Activated T-helper 2 cell treated with anti-CD3 and anti-CD28 coated beads, Interferon-gamma antibody, Interleukin-2, Interleukin-4, amounts not matched to agents 10 μg/mL and 5 μg/mL and 100 μg/mL, durations not matched to agents 14 hours and 24 hours and 36 hours (primary cell): ENCODE data around the gene PHF1. TPM values are rescaled to one million over a fixed set of nuclear protein-coding genes. Genes with fewer than 3 reads are reported as not detected.

Experiments used
- DNase-seq: peaks from one replicate; pipeline ENCODE4 v3.0.0; 2021; ENCODE audit warnings: low spot score
- H3K27ac Mint-ChIP-seq: one replicate; pipeline ENCODE4 v1.8.0; 2021; ENCODE audit warnings: mixed read lengths
- H3K27me3 Mint-ChIP-seq: one replicate; pipeline ENCODE4 v1.8.0; 2021; ENCODE audit warnings: low read depth, mixed read lengths
- H3K36me3 Mint-ChIP-seq: one replicate; pipeline ENCODE4 v1.8.0; 2021; ENCODE audit warnings: low read depth, mixed read lengths
- H3K4me1 Mint-ChIP-seq: one replicate; pipeline ENCODE4 v1.8.0; 2021; ENCODE audit warnings: low read depth, mixed read lengths
- H3K4me3 Mint-ChIP-seq: one replicate; pipeline ENCODE4 v1.8.0; 2021; ENCODE audit warnings: low read depth, mild to moderate bottlenecking, moderate library complexity, mixed read lengths
- H3K9me3 Mint-ChIP-seq: one replicate; pipeline ENCODE4 v1.8.0; 2021; ENCODE audit warnings: mixed read lengths
- intact Hi-C: fragments of 100-400 bp; cut with micrococcal nuclease; formaldehyde crosslinking; loops from one replicate; pipeline ENCODE4 v1.15.1; 2023
- total RNA-seq: library from RNA; stranded (reverse); gene quantifications from 2 replicates; pipeline ENCODE4 v1.2.3, GENCODE V29; 2022

The PHF1 gene
- total RNA-seq, 1 donor from 2014 or later = 39.1 TPM

DNA sequence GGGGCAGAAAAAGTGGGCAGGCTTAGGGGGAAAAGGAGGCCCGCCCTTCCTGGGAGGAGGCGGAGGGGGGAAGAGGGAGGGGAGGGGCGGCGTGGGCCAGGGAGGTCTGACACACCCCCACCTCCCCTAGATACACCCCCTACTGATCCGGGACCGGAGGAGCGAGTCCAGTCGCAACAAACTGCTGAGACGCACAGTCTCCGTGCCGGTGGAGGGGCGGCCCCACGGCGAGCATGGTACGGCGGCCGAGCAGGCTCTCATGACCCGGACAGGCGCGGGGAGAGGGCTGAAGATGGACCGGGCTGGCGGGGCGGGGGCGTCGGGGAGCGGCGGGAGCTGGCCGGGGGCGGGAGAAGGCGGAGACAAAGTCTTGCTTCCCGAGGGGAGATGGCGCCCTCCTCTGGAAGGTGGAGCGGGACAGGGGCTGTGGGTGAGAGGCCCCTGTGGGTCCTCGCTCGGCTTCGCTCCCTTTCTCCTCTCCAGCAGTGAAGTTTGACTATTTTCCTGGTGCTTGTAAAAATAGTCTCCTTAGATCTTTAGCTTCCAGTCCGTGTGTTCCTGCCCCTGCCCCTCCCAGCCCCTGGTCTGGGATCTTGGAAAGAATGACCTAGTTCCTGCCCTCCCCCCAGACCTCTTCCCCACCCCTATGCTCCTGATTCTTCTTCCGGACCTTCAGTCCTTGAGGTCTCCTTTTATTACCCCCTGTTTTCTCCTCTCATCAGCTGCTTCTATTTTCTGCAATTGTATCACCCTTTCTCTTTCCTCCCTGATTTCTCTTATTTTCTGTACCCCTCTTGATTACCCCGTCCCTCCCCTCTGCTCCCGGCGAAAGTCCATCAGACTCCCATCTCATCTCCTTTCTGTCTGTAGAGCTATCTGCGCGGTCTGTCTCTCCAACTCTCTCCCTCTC is 15.1 kb downstream of the PHF1 start:
- intact Hi-C loops = loop anchor here (1.0 to 10.0 kb wide), 4 partner anchors 16 to 151 kb away; partner anchors contain the start of genes B3GALT4, KIFC1, RPS18 and VPS52
- Mint-ChIP-seq H3K27ac (peak overlapping the region; percentile 90), H3K36me3 (peaks cover 28% of the 10 kb centered on the region), H3K27me3 (no peaks in the 10 kb centered on the region), H3K4me3 (peak overlapping the region; percentile 88), H3K4me1 (peaks cover 77% of the 10 kb centered on the region), H3K9me3 (no peaks in the 10 kb centered on the region)
- peak; percentile 73 for DNase-seq

DNA sequence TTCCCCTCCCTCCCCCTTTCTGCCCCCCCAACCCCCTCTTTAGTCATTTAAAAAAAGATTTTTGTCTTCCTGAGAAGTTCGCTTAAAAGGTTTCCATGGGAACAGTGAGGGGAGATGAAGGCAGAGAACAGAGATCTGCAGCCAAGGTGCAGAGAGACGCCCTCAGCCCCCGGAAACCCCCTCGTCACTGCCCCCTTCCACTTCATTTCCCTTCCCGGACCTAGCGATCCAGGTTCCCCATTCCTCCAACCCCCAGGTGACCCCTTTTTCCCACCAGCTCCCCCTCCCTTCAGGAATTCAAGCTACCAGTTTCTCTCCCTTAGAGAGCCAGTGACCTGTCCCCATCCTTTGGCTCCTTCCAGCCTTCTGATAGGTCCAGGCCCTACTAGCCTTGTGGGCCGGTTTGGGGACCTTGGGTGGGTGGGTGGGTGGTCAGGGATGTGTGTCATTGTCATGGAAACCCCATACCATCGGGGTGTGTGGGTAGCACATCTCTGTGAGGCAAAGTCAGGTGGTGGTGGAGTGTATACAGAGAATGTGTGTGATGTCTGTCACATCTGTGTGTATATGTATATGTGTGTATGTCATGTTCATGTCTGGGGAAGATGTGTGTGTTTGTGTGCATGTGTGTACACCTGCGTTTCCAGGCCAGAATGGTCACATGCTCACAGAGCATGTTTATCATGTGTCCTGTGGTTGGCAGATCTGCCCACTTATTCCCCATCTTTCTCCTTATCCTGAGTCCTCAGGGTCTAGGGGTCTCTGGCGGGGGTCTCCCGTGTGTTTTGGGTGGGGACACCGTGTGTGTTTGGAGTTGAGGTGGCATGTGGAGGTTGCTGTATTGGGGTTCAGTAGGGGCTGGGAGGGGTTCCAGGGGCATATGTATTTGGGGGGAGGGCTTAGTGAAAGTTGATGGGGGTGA is 16.0 kb downstream of the PHF1 start:
- Mint-ChIP-seq H3K9me3 (no peaks in the 10 kb centered on the region), H3K27ac (peak overlapping the region; percentile 90), H3K4me1 (peaks cover 72% of the 10 kb centered on the region), H3K4me3 (peak overlapping the region; percentile 88), H3K27me3 (no peaks in the 10 kb centered on the region), H3K36me3 (peaks cover 28% of the 10 kb centered on the region)
- no peak for DNase-seq
- intact Hi-C loops = loop anchor here (1.0 to 10.0 kb wide), 5 partner anchors 17 to 153 kb away; partner anchors contain the start of genes B3GALT4, BAK1, KIFC1 and RPS18

DNA sequence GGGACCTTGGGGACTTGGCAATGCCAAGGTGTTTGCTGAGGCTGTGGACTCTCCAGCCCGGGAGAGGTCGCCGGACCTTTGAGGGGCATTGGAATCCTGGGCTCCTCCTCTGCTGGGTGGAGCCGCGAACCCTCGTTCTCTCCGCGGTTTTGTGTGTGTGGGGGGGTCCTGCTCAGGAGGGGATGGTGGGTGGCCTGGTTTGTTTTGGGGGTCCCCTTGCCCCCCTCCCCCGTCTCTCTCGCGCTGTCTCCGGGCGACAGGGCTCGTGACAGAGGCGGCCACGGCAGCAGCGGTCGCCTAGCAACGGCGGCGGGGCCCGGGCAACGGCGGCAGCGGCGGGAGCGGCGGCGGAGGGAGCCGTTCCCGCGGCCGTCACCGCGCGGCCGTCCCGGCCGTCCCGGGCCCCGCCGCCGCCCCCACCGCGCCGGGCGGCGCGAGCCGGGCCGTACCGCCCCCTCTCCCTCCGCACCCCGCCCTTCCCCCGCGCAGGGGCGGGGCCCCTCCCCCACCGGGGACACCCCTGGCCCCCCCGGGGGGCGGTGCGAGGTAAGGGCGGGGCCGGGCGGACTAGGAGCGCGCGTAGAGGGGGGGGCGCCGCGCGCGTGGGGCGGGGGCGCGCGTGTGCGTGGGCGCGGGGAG is 16.9 kb downstream of the PHF1 start:
- Mint-ChIP-seq H3K9me3 (no peaks in the 10 kb centered on the region), H3K27me3 (no peaks in the 10 kb centered on the region)

DNA sequence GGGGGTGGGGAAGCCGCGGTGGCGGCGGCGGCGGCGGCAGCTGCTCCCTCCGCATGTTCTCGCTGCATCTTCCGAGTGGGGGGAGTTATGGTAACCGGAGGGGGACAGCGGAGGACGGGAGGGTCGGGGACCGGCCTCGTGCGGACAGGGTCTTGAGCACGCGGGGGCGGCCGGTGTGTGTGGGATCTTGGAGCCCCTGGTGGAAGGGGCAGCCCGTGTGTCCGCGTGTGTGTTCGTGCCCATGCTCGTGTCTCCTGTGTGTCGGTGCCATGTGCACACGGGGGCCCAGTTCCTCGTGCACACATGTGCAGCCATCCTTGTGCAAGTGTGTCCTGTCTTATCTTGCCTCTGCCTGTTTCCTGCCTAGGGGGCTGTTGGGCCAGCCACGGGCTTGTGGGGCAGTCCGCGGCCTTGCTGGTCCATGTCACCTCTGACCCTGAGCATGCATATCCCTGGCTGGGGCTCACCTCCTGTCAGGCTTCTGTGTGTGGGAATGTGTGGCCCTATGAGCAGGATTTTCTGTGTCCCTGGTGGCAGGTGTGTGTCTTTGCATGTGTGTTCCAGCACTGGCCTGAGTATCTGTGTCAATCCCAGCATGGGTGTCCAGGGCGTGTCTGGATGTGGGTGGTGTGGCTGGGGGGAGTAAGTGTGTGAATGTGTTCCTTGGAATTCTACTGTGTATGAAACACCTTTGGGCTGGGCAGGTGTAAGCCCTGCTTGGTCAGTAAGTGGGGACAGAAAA is 17.6 kb downstream of the PHF1 start:
- Mint-ChIP-seq H3K36me3 (peaks cover 33% of the 10 kb centered on the region), H3K27me3 (no peaks in the 10 kb centered on the region), H3K4me1 (peaks cover 61% of the 10 kb centered on the region), H3K4me3 (peak overlapping the region; percentile 86), H3K9me3 (no peaks in the 10 kb centered on the region), H3K27ac (peak overlapping the region; percentile 73)
- no peak for DNase-seq
- intact Hi-C loops = loop anchor here (10.0 kb wide), 1 partner anchor 154 kb away; the partner anchor contains the start of genes B3GALT4, RPS18 and VPS52

More for the DNA sequence above, 16.9 kb downstream of the PHF1 start:
- intact Hi-C loops = loop anchor here (1.0 to 10.0 kb wide), 3 partner anchors 27 to 153 kb away; partner anchors contain the start of genes B3GALT4, BAK1, RPS18 and VPS52
- DNase-seq = no peak
- peaks cover 34% of the 10 kb centered on the region for H3K36me3 Mint-ChIP-seq
- H3K4me1 Mint-ChIP-seq = peaks cover 68% of the 10 kb centered on the region
- peak overlapping the region; percentile 81 for H3K27ac Mint-ChIP-seq
- peak overlapping the region; percentile 88 for H3K4me3 Mint-ChIP-seq

DNA sequence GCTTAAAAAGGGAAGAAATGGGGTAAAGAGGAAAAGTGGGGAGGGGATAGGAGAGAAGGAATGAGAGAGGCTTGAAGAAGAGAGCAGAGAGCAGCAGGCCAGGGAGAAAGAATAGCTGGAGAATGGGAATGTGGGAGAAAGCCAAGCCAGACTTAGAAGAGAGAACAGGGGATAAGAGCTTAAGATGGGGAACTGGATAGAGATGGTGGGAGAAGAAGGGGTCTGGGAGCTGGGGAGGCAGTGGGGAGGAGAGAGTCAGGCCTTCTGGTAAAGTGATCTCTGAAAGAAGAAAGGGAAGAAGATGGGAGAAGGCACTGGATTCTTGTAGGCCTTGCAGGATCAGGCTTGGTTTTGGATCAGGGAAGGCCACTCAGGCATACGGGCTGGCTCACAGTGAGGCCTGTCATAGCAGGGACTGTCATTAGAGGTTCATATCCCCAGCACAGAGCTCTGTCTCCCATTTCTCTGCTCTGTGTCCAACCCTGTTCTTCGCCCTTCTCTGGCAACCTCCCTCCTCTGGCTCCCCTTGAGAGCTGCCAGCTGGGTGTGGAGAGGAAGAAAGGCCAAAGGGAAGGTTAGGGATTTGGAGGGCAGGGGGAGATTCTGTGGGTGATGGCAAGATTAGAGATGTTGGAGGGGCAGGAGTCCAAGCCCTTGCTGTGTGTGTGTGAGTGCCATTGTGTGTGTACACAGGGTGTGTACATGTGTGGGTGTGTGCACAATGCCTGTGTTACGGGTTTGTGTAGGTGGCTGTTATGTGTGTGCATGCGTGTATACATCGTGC is 18.3 kb downstream of the PHF1 start:
- H3K36me3 Mint-ChIP-seq = peaks cover 30% of the 10 kb centered on the region
- peaks cover 54% of the 10 kb centered on the region for H3K4me1 Mint-ChIP-seq
- peak overlapping the region; percentile 86 for H3K4me3 Mint-ChIP-seq
- no peak for DNase-seq
- peak overlapping the region; percentile 73 for H3K27ac Mint-ChIP-seq
- intact Hi-C loops = loop anchor here (10.0 kb wide), 1 partner anchor 154 kb away; the partner anchor contains the start of genes B3GALT4, RPS18 and VPS52
- no peaks in the 10 kb centered on the region for H3K27me3 Mint-ChIP-seq
- H3K9me3 Mint-ChIP-seq = no peaks in the 10 kb centered on the region

DNA sequence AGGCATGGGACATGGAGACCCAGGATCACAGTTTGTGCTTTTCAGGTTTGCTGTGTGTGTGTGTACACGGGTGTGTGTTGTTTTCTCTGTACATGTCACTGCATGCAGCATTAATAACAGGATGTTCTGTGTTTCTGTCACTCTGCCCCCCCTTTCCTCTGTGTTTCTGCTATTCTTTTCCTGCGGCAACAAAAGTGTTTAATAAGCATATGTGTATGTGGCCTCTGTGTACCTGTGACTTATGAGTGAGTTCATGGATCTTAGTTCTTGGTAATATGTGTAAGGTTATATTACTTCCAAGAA is 18.9 kb downstream of the PHF1 start:
- intact Hi-C loops = loop anchor here (10.0 kb wide), 1 partner anchor 155 kb away; the partner anchor contains the start of genes B3GALT4, RPS18 and VPS52
- Mint-ChIP-seq H3K4me1 (peaks cover 48% of the 10 kb centered on the region), H3K4me3 (peak overlapping the region; percentile 86), H3K9me3 (no peaks in the 10 kb centered on the region), H3K36me3 (peaks cover 26% of the 10 kb centered on the region), H3K27me3 (no peaks in the 10 kb centered on the region), H3K27ac (peak overlapping the region; percentile 9)
- no peak for DNase-seq

DNA sequence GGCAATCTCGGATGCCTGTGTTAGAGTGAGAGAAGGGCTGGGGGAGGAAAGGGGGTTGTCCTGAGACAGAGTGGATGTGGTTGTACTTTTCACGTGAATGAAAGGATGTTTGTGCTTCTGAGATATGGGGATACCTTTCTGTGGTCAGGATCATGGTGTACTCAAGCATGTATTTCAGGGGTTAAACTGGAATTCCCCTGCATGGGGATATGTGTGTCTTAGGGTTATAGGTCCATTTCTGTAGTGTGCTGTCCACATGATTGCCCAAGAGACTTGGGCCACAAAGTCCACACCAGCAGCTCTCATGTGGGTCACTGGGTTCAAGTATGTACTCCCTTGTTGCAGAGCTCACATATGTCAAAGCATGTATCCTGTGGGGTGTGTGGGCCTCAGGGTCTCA is 19.5 kb downstream of the PHF1 start:
- intact Hi-C loops = no loop called here
- Mint-ChIP-seq H3K36me3 (peaks cover 26% of the 10 kb centered on the region), H3K9me3 (no peaks in the 10 kb centered on the region), H3K4me1 (peaks cover 42% of the 10 kb centered on the region), H3K4me3 (no peak overlapping the region), H3K27me3 (no peaks in the 10 kb centered on the region), H3K27ac (peak overlapping the region; percentile 24)
- no peak for DNase-seq

DNA sequence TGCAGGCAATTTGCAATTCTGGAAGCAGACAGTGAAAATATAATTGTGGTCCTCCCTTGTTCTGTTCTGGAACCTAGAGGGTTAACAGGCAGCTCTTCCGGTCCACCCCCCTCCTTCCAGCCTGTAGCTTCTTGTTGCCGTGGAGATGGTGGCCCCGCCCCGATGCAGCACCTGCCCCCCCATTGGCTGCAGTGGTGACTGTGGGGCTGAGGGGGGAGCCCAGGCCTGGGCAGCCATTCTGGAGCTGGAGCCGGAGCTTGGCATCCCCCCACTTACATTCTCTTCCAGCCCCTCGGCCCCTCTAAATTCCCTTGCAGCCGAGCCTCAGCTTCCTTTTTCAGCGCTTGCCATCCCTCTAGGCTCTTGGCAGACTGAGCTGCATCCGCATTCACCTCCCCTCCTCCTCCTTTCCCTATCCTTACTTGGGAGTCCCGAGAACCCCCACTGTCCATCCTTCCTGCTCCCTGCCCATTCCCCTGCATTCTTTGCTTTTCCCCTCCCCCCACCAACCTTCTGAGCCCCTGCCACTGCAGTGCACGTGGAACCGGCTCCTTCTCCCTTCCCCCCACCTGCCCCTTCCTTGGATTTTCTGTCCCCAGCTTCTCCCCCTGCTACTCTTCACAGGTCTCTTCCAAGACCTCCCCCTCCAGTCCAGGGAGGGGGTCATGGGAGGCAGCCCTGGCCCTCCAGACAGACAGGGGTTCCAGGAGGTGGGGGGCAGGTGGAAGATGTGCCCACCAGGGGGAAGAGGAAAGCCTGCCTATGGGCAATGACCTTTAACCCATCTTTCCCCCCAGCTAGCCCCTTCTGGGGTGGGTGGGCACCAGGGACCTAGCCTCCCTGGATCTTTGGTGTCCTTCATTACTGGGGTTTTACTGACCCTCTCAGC is 20.4 kb downstream of the PHF1 start:
- peak overlapping the region; percentile 9 for H3K4me3 Mint-ChIP-seq
- H3K36me3 Mint-ChIP-seq = peaks cover 35% of the 10 kb centered on the region
- intact Hi-C loops = no loop called here
- H3K27me3 Mint-ChIP-seq = no peaks in the 10 kb centered on the region
- DNase-seq = peak; percentile 69
- H3K9me3 Mint-ChIP-seq = no peaks in the 10 kb centered on the region
- H3K27ac Mint-ChIP-seq = no peak overlapping the region
- peaks cover 38% of the 10 kb centered on the region for H3K4me1 Mint-ChIP-seq

DNA sequence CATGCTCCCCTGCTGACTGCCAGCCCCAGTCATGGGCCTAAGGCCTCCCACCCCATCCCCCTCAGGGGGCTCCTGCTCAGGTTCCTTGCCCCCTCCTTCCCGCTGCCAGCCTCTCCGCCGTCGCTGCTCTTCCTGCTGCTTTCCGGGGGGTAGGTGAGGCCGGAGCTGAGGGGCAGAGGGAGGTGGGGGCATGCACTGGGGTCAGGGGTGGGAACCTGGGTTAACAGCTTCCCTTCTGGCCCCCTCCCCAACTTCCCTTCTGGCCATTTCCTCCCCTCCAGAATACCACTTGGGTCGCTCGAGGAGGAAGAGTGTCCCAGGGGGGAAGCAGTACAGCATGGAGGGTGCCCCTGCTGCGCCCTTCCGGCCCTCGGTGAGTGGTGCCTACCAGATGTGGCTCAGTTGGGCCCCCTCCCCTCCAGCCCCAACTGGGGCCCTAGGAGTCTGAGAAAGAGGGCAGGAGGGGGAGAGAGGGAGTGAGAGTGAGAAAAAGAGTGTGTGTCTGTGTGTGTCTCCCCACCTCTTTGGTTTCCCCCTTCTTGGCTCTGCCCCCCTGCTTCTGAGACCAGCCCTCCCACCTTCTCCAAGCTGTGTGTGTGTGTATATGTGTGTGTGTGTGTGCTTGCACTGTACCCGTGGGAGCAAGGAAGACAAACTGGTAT is 21.2 kb downstream of the PHF1 start:
- H3K4me3 Mint-ChIP-seq = no peak overlapping the region

DNA sequence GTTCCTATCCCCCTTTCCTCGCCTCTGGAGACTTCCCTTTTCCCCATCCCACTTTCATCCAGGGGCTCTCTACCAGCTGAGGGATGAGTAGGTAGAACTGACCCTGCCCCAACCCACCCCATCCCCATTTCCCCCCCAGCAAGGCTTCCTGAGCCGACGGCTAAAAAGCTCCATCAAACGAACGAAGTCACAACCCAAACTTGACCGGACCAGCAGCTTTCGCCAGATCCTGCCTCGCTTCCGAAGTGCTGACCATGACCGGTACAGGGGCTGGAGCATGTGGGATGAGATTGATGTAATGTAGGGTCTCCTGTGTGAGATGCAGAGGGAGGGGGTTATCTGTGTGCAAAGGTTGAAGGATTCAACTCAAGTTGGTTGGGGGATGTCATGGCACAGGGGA is 21.7 kb downstream of the PHF1 start:
- Mint-ChIP-seq H3K27me3 (no peaks in the 10 kb centered on the region), H3K9me3 (no peaks in the 10 kb centered on the region), H3K4me3 (no peak overlapping the region), H3K4me1 (peaks cover 30% of the 10 kb centered on the region), H3K27ac (peak overlapping the region; percentile 8), H3K36me3 (peaks cover 46% of the 10 kb centered on the region)
- no peak for DNase-seq
- intact Hi-C loops = no loop called here

More for the DNA sequence above, 21.2 kb downstream of the PHF1 start:
- no peak for DNase-seq
- Mint-ChIP-seq H3K9me3 (no peaks in the 10 kb centered on the region), H3K27ac (no peak overlapping the region), H3K36me3 (peaks cover 42% of the 10 kb centered on the region), H3K27me3 (no peaks in the 10 kb centered on the region), H3K4me1 (peaks cover 35% of the 10 kb centered on the region)
- intact Hi-C loops = no loop called here
